NCI-H1436 treated with DMSO at 0.1 percent for 48 hours (cell line): ENCODE measurements around the gene C9orf57.
"Not testable (repeated sequence)": the region's sequence is repeated elsewhere in the genome, so short reads cannot be mapped to it uniquely, and the experiment has no call there.

Experiments used
- DNase-seq: peaks from one replicate; lab custom pipeline; 2025; lab: John Stamatoyannopoulos, UW

The C9orf57 gene, protein sequence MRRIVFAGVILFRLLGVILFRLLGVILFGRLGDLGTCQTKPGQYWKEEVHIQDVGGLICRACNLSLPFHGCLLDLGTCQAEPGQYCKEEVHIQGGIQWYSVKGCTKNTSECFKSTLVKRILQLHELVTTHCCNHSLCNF

DNA sequence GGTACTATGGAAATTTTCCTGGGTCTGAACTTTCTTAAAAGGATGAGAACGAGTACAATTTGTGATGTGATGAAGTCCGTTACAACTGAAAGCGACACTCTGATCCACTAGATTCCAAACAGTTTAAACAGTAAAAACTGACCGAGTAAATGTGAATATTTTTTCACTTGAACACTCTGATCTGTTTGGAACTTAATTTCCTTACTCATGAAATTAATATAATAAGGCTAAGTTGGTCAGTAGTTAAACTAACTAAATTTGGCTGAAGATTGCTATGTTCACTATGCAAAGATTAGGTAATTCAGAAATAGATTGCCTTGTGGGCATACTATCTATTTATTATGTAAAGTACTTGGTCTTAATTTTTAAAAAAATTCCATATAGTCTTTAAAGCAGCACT is at the start of gene C9orf57:
Gene C9orf57, minus strand, starts transcription at position 101 of the 400 bp plus-strand sequence. CDS start 1,282 bp downstream, outside the sequence.
- no peak for DNase-seq

GRCh38 chr9:72102520-72102919 is 42.1 kb upstream of the C9orf57 start:
- DNase-seq, result no peak

GRCh38 chr9:72095520-72095919 is 35.1 kb upstream of the C9orf57 start:
- DNase-seq, result not testable (repeated sequence)

GRCh38 chr9:72092820-72093219 is 32.4 kb upstream of the C9orf57 start:
- DNase-seq, result no peak

- no peak for DNase-seq
These were observed 29.2 kb upstream of the C9orf57 start for GRCh38 chr9:72089451-72090130.

GRCh38 chr9:72082536-72082935 is 22.1 kb upstream of the C9orf57 start:
- no peak for DNase-seq

DNA sequence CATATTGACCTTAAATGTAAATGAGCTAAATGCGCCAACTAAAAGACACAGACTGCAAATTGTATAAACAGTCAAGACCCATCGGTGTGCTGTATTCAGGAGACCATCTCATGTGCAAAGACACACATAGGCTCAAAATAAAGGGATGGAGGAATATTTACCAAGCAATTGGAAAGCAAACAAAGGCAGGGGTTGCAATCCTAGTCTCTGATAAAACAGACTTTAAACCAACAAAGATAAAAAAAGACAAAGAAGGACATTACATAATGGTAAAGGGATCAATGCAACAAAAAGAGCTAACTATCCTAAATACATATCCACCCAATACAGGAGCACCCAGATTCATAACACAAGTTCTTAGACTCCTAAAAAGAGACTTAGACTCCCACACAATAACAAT is 14.3 kb upstream of the C9orf57 start:
- DNase-seq, result not testable (repeated sequence)

DNA sequence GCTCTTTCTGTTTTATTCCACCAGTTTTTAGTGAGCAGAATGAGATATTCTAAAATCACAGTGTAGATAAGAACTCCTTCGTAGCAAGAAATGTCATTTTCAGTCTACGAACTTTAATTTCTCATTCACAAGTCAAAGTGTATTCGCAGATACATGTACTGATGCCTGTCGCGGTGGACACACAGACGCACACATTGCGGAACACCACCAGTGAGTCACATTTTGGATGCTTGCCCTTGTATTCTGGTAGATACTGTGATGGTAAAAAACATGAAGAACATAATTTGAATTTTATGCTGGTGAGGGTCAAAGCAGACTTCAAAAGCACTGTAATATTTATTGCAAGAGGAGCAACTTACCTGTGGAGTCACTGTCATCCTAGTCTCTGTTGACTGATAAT is 4.7 kb upstream of the C9orf57 start:
- no peak for DNase-seq

GRCh38 chr9:72052122-72052521 is 8.3 kb downstream of the C9orf57 start:
- no peak for DNase-seq

GRCh38 chr9:72048850-72049249 is 11.6 kb downstream of the C9orf57 start:
- DNase-seq, result no peak

- DNase-seq, result no peak
These were observed 13.6 kb downstream of the C9orf57 start for GRCh38 chr9:72046630-72047456.

GRCh38 chr9:72044095-72044494 is 16.3 kb downstream of the C9orf57 start:
- DNase-seq, result no peak

- no peak for DNase-seq
These were observed 16.8 kb downstream of the C9orf57 start for GRCh38 chr9:72043576-72043975.

DNA sequence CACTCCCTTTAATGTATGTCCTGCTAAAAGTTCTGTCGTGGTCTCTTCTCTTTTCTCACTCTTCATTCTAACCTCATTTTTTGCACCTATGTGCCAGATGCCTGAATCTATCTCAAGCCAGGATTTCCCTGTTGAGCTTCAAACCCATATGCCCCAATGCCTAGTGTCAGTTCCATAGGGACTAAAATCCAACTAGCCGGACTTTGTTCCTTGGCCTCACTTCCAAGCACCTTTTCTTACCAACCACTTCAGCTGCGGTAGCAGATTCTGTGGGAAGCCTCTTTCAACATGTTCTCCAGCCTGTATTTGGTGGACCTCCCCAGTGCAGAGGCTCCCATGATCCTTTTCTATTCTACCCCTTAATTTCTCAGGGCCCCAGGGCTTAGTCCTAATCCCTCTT is 17.5 kb downstream of the C9orf57 start:
- DNase-seq, result no peak

DNA sequence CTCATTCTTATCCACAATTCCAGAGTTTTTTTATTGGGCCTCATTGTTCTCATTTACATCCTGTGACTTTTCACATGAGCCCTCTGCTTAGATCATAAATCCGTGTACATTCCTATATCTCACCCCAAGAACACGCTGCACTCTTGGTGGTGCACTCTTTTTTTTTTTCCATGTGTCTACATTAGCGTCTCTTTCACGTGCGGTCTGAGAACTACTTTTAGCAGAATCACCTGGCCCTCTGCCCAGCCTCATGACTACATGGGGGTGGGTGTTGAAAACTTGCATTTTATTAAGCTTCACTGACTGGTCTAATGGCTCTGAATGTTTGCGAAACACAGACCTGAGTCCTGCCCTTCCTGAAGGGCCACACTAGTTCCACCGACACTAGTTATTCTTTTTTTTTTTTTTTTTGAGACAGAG is 18.6 kb downstream of the C9orf57 start:
- DNase-seq, result no peak

DNA sequence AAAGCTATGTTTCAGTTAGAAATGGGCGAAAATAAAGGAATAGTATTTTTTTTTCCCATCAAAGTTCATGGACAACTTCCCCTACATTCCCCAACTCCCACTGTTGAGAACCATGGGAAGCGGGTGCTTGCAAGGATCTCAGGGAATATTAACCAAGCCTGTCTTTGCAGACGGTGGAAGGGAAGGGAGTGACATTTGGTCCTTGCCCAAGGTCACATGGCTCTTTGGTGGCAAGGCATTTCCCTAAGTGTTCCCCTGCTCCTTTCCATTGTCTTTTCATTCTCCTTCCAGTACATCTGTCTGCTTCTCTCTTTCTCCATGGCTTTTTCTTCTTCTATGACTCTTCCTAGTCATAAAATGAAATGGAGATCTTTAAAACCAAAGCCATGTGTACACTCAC is 19.0 kb downstream of the C9orf57 start:
- DNase-seq, result no peak

- no peak for DNase-seq
These were observed 20.9 kb downstream of the C9orf57 start for GRCh38 chr9:72039532-72039931.

DNA sequence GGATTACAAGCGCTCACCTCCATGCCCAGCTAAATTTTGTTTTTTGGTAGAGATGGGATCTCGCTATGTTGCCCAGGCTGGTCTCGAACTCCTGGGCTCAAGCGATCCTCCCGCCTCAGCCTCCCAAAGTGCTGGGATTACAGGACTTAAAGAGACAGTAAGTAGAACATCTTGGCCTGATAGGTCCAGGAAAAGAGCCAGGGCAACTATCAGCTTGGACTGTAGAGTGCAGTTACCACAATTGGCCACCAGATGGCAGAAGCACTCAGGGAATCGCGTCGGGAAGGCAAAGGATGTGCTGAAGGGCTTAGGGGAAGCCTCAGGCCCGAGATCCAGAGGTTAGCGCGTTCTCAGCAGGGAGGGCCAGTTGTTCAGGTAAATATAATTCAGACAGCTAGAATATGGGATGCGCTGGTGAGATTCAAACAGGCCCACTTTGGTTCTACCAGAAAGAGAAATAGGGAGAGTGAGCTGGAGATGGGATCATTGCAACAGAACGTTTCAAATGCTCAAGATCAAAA is 21.5 kb downstream of the C9orf57 start:
- no peak for DNase-seq

- no peak for DNase-seq
These were observed 22.0 kb downstream of the C9orf57 start for GRCh38 chr9:72038408-72038807.

GRCh38 chr9:72037571-72037970 is 22.8 kb downstream of the C9orf57 start:
- no peak for DNase-seq

GRCh38 chr9:72030767-72031166 is 29.6 kb downstream of the C9orf57 start:
- no peak for DNase-seq

- no peak for DNase-seq
These were observed 30.4 kb downstream of the C9orf57 start for GRCh38 chr9:72029986-72030385.

- DNase-seq, result no peak
These were observed 34.5 kb downstream of the C9orf57 start for GRCh38 chr9:72025906-72026305.
